ENCODE results near the gene RCOR3.

DNA sequence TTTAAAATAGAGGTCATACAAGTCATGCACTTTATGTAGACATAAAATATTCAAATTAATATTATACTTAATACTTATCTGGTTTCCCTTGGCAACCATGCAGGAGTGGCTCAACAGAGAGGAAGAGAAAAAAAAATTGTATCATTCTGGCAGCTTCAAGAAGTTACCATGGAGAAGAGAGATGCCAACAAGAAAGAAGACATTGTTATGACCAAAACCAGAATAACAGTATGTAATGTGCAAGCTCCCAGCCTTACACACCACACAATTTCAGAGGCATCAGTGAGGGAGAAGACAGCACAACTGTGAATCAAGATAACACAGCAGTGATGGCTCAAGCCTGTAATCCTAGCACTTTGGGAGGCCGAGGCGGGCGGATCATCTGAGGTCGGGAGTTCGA, 49.1 kb upstream of the RCOR3 start:
- TF ChIP-seq, protein P1, sequence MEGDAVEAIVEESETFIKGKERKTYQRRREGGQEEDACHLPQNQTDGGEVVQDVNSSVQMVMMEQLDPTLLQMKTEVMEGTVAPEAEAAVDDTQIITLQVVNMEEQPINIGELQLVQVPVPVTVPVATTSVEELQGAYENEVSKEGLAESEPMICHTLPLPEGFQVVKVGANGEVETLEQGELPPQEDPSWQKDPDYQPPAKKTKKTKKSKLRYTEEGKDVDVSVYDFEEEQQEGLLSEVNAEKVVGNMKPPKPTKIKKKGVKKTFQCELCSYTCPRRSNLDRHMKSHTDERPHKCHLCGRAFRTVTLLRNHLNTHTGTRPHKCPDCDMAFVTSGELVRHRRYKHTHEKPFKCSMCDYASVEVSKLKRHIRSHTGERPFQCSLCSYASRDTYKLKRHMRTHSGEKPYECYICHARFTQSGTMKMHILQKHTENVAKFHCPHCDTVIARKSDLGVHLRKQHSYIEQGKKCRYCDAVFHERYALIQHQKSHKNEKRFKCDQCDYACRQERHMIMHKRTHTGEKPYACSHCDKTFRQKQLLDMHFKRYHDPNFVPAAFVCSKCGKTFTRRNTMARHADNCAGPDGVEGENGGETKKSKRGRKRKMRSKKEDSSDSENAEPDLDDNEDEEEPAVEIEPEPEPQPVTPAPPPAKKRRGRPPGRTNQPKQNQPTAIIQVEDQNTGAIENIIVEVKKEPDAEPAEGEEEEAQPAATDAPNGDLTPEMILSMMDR (IDR thresholded peaks at IDR 0.05), result no peak
- no peak for TF ChIP-seq POLR2A (IDR thresholded peaks at IDR 0.05)
